OCI-LY7 (cell line): ENCODE results near the gene LDHAL6B.

Experiments
- EZH2phosphoT487 ChIP-seq: fragments of 200-600 bp; sonication (generic); IDR thresholded peaks from 2 replicates; pipeline ENCODE4 v1.6.1; 2018; ENCODE audit warnings: low read depth, borderline replicate concordance, mild to moderate bottlenecking, mixed run types, antibody characterized with exemption, low read length, moderate library complexity, mixed read lengths
- TF ChIP-seq, protein P1 (sequence below): fragments of 200-600 bp; sonication (generic); conservative IDR thresholded peaks from 2 replicates; pipeline ENCODE4 v1.5.1; 2014; ENCODE audit warnings: mild to moderate bottlenecking, antibody characterized with exemption, low read length, moderate library complexity, mixed read lengths

DNA sequence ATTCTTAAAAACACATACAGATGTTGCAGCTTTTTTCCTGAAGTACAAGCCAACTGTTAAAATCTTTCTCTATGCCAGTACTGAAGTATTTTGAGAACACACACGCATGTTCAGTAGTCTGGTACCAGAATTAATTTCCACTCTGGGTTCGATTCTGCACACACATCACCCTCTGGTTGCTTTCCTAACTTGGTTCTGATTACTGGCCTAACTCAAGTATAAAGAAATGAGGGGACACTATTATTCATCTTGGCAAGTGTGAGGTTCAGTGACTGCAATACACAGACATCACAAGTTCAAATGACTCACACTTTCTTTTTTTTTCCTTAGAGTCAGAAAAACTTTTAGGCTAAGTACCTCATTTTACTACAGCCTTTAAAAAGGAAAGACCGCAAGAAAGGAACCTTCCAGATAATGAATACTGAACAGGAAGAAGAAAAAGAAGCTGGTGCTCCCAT is 37.4 kb upstream of the LDHAL6B start:
- TF ChIP-seq, protein P1, sequence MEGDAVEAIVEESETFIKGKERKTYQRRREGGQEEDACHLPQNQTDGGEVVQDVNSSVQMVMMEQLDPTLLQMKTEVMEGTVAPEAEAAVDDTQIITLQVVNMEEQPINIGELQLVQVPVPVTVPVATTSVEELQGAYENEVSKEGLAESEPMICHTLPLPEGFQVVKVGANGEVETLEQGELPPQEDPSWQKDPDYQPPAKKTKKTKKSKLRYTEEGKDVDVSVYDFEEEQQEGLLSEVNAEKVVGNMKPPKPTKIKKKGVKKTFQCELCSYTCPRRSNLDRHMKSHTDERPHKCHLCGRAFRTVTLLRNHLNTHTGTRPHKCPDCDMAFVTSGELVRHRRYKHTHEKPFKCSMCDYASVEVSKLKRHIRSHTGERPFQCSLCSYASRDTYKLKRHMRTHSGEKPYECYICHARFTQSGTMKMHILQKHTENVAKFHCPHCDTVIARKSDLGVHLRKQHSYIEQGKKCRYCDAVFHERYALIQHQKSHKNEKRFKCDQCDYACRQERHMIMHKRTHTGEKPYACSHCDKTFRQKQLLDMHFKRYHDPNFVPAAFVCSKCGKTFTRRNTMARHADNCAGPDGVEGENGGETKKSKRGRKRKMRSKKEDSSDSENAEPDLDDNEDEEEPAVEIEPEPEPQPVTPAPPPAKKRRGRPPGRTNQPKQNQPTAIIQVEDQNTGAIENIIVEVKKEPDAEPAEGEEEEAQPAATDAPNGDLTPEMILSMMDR, result no peak
- no peak for TF ChIP-seq EZH2phosphoT487
